GM21786 (cell line): ENCODE results near the gene ITGB8.
A peak's percentile ranks its signal among the peaks of the same experiment; 100 is the strongest.

Experiments
- ATAC-seq: cut with Tn5 transposase; IDR thresholded peaks from one replicate; pipeline ENCODE4 v1.9.1; 2021; ENCODE audit not compliant: unreplicated experiment

The ITGB8 gene

GRCh38 chr7:20409961-20410360 lies 79.3 kb downstream of the ITGB8 start:
- ATAC-seq = no peak

GRCh38 chr7:20411372-20411771 lies 80.7 kb downstream of the ITGB8 start:
- no peak for ATAC-seq

GRCh38 chr7:20412032-20412431 lies 81.3 kb downstream of the ITGB8 start:
- ATAC-seq = no peak

GRCh38 chr7:20417260-20417659 lies 86.6 kb downstream of the ITGB8 start:
- no peak for ATAC-seq

- ATAC-seq = no peak
These were observed 87.1 kb downstream of the ITGB8 start for GRCh38 chr7:20417675-20418382.

GRCh38 chr7:20424500-20424899 lies 93.8 kb downstream of the ITGB8 start:
- ATAC-seq = no peak

- ATAC-seq = no peak
These were observed 100.0 kb downstream of the ITGB8 start for GRCh38 chr7:20430664-20431063.

- no peak for ATAC-seq
These were observed 100.4 kb downstream of the ITGB8 start for GRCh38 chr7:20431146-20431545.

- no peak for ATAC-seq
These were observed 101.4 kb downstream of the ITGB8 start for GRCh38 chr7:20432071-20432470.

GRCh38 chr7:20435305-20435704 lies 104.6 kb downstream of the ITGB8 start:
- no peak for ATAC-seq

GRCh38 chr7:20438248-20438647 lies 107.5 kb downstream of the ITGB8 start:
- no peak for ATAC-seq

- ATAC-seq = peak; percentile 88
These were observed 108.1 kb downstream of the ITGB8 start for GRCh38 chr7:20438694-20439376.

- no peak for ATAC-seq
These were observed 108.9 kb downstream of the ITGB8 start for GRCh38 chr7:20439416-20440185.

- ATAC-seq = no peak
These were observed 109.9 kb downstream of the ITGB8 start for GRCh38 chr7:20440472-20441105.

GRCh38 chr7:20441346-20441745 lies 110.6 kb downstream of the ITGB8 start:
- ATAC-seq = no peak

GRCh38 chr7:20441991-20442441 lies 111.3 kb downstream of the ITGB8 start:
- no peak for ATAC-seq

- ATAC-seq = no peak
These were observed 112.3 kb downstream of the ITGB8 start for GRCh38 chr7:20442951-20443350.

GRCh38 chr7:20444030-20444800 lies 113.5 kb downstream of the ITGB8 start:
- no peak for ATAC-seq

- ATAC-seq = peak; percentile 80
These were observed 116.4 kb downstream of the ITGB8 start for GRCh38 chr7:20447021-20447650.

GRCh38 chr7:20449176-20449575 lies 118.5 kb downstream of the ITGB8 start:
- ATAC-seq = no peak
